PC-9 (cell line): ENCODE results near the gene BRINP2.

Experiments used
- EZH2 ChIP-seq: fragments of 200-600 bp; sonication (generic); IDR thresholded peaks from 2 replicates; pipeline ENCODE4 v1.8.0; 2017; ENCODE audit warnings: antibody characterized with exemption, low read depth
- TF ChIP-seq, protein P1 (sequence below): fragments of 200-600 bp; sonication (generic); conservative IDR thresholded peaks from 2 replicates; pipeline ENCODE4 v1.6.1; 2017; ENCODE audit warnings: mixed run types, antibody characterized with exemption, mild to moderate bottlenecking, moderate library complexity

- TF ChIP-seq, protein P1, sequence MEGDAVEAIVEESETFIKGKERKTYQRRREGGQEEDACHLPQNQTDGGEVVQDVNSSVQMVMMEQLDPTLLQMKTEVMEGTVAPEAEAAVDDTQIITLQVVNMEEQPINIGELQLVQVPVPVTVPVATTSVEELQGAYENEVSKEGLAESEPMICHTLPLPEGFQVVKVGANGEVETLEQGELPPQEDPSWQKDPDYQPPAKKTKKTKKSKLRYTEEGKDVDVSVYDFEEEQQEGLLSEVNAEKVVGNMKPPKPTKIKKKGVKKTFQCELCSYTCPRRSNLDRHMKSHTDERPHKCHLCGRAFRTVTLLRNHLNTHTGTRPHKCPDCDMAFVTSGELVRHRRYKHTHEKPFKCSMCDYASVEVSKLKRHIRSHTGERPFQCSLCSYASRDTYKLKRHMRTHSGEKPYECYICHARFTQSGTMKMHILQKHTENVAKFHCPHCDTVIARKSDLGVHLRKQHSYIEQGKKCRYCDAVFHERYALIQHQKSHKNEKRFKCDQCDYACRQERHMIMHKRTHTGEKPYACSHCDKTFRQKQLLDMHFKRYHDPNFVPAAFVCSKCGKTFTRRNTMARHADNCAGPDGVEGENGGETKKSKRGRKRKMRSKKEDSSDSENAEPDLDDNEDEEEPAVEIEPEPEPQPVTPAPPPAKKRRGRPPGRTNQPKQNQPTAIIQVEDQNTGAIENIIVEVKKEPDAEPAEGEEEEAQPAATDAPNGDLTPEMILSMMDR, result no peak
- no peak for TF ChIP-seq EZH2
Measured at GRCh38 chr1:177122461-177123251, 48.1 kb upstream of the BRINP2 start.
